Measurements from ENCODE around the gene MRPL21. TPM values are rescaled to one million over a fixed set of nuclear protein-coding genes. Genes with fewer than 3 reads are reported as not detected.

The MRPL21 gene
- polyA plus RNA-seq, 4 donors: 61.4 to 135 (median 99.9) TPM

DNA sequence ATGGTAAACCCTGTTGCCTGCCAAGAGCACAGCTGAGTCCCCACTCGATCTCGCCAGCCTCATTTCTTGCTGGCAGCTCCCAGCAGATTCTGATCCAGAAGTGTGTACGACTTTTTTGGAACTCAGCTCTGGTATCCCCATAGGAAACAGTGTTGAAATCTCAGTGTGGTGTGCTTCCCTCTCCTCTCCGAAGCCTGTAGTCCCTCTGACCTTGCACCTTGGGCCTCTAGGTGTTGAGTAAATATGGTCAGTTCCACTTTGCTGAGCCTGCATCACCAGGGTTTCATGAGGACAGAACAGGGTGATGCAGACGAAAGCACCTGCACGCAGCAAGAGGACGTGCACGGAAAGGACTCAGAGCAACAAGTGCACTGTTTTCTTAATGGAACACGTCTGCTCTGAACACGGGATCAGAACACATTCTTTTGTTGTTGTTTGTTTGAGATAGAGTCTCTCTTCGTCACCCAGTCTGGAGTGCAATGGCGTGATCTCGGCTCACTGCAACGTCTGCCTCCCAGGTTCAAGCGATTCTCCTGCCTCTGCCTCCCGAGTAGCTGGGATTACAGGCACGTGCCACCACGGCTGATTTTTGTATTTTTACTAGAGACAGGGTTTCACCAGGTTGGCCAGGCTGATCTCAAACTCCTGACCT lies 58.2 kb downstream of the MRPL21 start:
- DNase-seq (no peak), FAIRE-seq (no peak)
- WGBS, 3 donors: 75 to 84% (median 83%) methylated on average over 18 of the region's 18 CpGs

DNA sequence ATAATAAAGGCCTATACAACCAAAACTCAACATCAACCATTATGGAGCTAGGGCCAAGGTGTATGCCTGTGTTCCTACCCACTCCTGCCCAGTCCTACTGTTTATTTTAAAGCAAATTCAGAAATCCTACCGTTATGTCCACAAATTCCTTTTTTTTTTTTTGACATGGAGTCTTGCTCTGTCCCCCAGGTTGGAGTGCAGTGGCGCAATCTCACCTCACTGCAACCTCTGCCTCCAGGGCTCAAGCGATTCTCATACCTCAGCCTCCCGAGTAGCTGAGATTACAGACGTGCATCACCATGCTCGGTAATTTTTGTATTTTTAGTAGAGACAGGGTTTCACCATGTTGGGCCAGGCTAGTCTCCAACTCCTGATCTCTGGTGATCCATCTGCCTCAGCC lies 58.8 kb downstream of the MRPL21 start:
- no peak for DNase-seq
- peaks cover 0 to 8% (median 0%) of the 10 kb centered on the region in 3 donors for H3K27me3 ChIP-seq (ENCODE audit: control insufficient read depth in 3 of 3, insufficient read depth in 3 of 3, low read length in 3 of 3)
- no peaks in the 10 kb centered on the region for H3K36me3 ChIP-seq (ENCODE audit: control insufficient read depth in 3 of 3, insufficient read depth in 2 of 3, low read depth in 1 of 3, low read length in 3 of 3)
- H3K4me3 ChIP-seq (ENCODE audit: low read depth in 1 of 3, low read length in 3 of 3): no peak overlapping the region
- no peaks in the 10 kb centered on the region for H3K9me3 ChIP-seq (ENCODE audit: control insufficient read depth in 2 of 2, insufficient read depth in 1 of 2, low read depth in 1 of 2, low read length in 1 of 2)
- 87 to 92% (median 91%) methylated on average over 6 of the region's 6 CpGs for WGBS, 3 donors
- H3K4me1 ChIP-seq (ENCODE audit: control insufficient read depth in 3 of 3, insufficient read depth in 2 of 3, low read depth in 1 of 3, low read length in 2 of 3): peaks cover 2 to 32% (median 3%) of the 10 kb centered on the region in 3 donors
- FAIRE-seq: no peak
- no peak overlapping the region for H3K27ac ChIP-seq (ENCODE audit: low read depth in 1 of 3, low read length in 2 of 3)

More for the DNA sequence above, 58.2 kb downstream of the MRPL21 start:
- H3K9me3 ChIP-seq (ENCODE audit: control insufficient read depth in 2 of 2, insufficient read depth in 1 of 2, low read depth in 1 of 2, low read length in 1 of 2): no peaks in the 10 kb centered on the region
- no peak overlapping the region for H3K4me3 ChIP-seq (ENCODE audit: low read depth in 1 of 3, low read length in 3 of 3)
- no peak overlapping the region for H3K27ac ChIP-seq (ENCODE audit: low read depth in 1 of 3, low read length in 2 of 3)
- peaks cover 2 to 25% (median 3%) of the 10 kb centered on the region in 3 donors for H3K4me1 ChIP-seq (ENCODE audit: control insufficient read depth in 3 of 3, insufficient read depth in 2 of 3, low read depth in 1 of 3, low read length in 2 of 3)
- H3K36me3 ChIP-seq (ENCODE audit: control insufficient read depth in 3 of 3, insufficient read depth in 2 of 3, low read depth in 1 of 3, low read length in 3 of 3): no peaks in the 10 kb centered on the region
- peaks cover 0 to 8% (median 0%) of the 10 kb centered on the region in 3 donors for H3K27me3 ChIP-seq (ENCODE audit: control insufficient read depth in 3 of 3, insufficient read depth in 3 of 3, low read length in 3 of 3)

- Histone ChIP-seq H3K9me3 (ENCODE audit: control insufficient read depth in 2 of 2, insufficient read depth in 1 of 2, low read depth in 1 of 2, low read length in 1 of 2) (no peaks in the 10 kb centered on the region), H3K27me3 (ENCODE audit: control insufficient read depth in 3 of 3, insufficient read depth in 3 of 3, low read length in 3 of 3) (peaks cover 0 to 8% (median 0%) of the 10 kb centered on the region in 3 donors), H3K36me3 (ENCODE audit: control insufficient read depth in 3 of 3, insufficient read depth in 2 of 3, low read depth in 1 of 3, low read length in 3 of 3) (no peaks in the 10 kb centered on the region), H3K4me1 (ENCODE audit: control insufficient read depth in 3 of 3, insufficient read depth in 2 of 3, low read depth in 1 of 3, low read length in 2 of 3) (peaks cover 2 to 36% (median 3%) of the 10 kb centered on the region in 3 donors), H3K27ac (ENCODE audit: low read depth in 1 of 3, low read length in 2 of 3) (peak overlapping the region; percentile 62 to 87 (median 71)), H3K4me3 (ENCODE audit: low read depth in 1 of 3, low read length in 3 of 3) (peak overlapping the region in 1 of 3 donors; percentile 41)
- WGBS, 3 donors: 78 to 85% (median 83%) methylated on average over 3 of the region's 3 CpGs
- DNase-seq: no peak
- no peak for FAIRE-seq
Observed at GRCh38 chr11:68844376-68844775, 59.3 kb downstream of the MRPL21 start.

GRCh38 chr11:68843703-68844312 lies 59.8 kb downstream of the MRPL21 start:
- peak overlapping the region in 2 of 3 donors; percentile 41 to 96 for H3K4me3 ChIP-seq (ENCODE audit: low read depth in 1 of 3, low read length in 3 of 3)
- H3K27ac ChIP-seq (ENCODE audit: low read depth in 1 of 3, low read length in 2 of 3): peak overlapping the region; percentile 62 to 87 (median 71)
- DNase-seq (peak; percentile 90 to 96), FAIRE-seq (no peak)
- H3K4me1 ChIP-seq (ENCODE audit: control insufficient read depth in 3 of 3, insufficient read depth in 2 of 3, low read depth in 1 of 3, low read length in 2 of 3): peaks cover 2 to 38% (median 3%) of the 10 kb centered on the region in 3 donors
- H3K9me3 ChIP-seq (ENCODE audit: control insufficient read depth in 2 of 2, insufficient read depth in 1 of 2, low read depth in 1 of 2, low read length in 1 of 2): no peaks in the 10 kb centered on the region
- 1 to 6% (median 2%) methylated on average over 52 to 54 of the region's 54 CpGs for WGBS, 3 donors
- H3K36me3 ChIP-seq (ENCODE audit: control insufficient read depth in 3 of 3, insufficient read depth in 2 of 3, low read depth in 1 of 3, low read length in 3 of 3): no peaks in the 10 kb centered on the region
- H3K27me3 ChIP-seq (ENCODE audit: control insufficient read depth in 3 of 3, insufficient read depth in 3 of 3, low read length in 3 of 3): peaks cover 0 to 8% (median 0%) of the 10 kb centered on the region in 3 donors

GRCh38 chr11:68843052-68843561 lies 60.5 kb downstream of the MRPL21 start:
- H3K36me3 ChIP-seq (ENCODE audit: control insufficient read depth in 3 of 3, insufficient read depth in 2 of 3, low read depth in 1 of 3, low read length in 3 of 3): peaks cover 0 to under 1% (median 0%) of the 10 kb centered on the region in 3 donors
- peaks cover 0 to 8% (median 0%) of the 10 kb centered on the region in 3 donors for H3K27me3 ChIP-seq (ENCODE audit: control insufficient read depth in 3 of 3, insufficient read depth in 3 of 3, low read length in 3 of 3)
- H3K9me3 ChIP-seq (ENCODE audit: control insufficient read depth in 2 of 2, insufficient read depth in 1 of 2, low read depth in 1 of 2, low read length in 1 of 2): no peaks in the 10 kb centered on the region
- 5 to 8% (median 6%) methylated on average over 23 of the region's 23 CpGs for WGBS, 3 donors
- DNase-seq: peak; percentile 59 to 62
- H3K27ac ChIP-seq (ENCODE audit: low read depth in 1 of 3, low read length in 2 of 3): peak overlapping the region; percentile 62 to 87 (median 71)
- peaks cover 2 to 45% (median 9%) of the 10 kb centered on the region in 3 donors for H3K4me1 ChIP-seq (ENCODE audit: control insufficient read depth in 3 of 3, insufficient read depth in 2 of 3, low read depth in 1 of 3, low read length in 2 of 3)
- H3K4me3 ChIP-seq (ENCODE audit: low read depth in 1 of 3, low read length in 3 of 3): peak overlapping the region; percentile 22 to 96 (median 41)
- no peak for FAIRE-seq

DNA sequence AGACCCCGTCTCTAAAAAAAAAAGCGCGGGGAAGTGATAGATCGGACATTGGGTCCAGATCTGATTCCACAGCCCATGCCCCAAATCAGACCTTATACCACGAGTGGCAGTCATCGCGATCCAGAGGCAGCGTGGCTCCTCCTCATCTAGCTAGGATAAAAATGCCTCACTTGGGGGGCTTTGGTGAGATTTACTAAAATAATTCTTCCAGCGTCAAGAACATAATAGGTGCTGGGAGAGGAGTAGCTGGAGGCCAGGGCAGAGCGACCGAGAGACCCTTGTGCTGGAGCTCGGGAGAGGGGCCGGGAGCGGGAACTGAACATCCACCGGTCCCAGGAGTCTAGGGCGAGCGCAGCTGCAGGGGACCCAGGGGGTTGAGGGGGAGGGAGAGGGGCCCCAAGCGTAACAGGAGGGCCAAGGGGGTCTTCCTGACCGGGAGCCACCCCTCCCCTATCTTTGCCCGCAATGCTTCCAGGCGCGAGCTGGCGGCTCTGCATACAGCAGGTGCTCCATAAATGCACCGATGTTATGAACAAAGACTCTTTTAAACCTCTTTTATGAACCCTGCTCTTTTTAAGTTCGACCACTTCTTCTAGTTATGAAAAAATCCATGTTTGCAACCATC lies 61.1 kb downstream of the MRPL21 start:
- Histone ChIP-seq H3K4me3 (ENCODE audit: low read depth in 1 of 3, low read length in 3 of 3) (peak overlapping the region; percentile 22 to 96 (median 49)), H3K36me3 (ENCODE audit: control insufficient read depth in 3 of 3, insufficient read depth in 2 of 3, low read depth in 1 of 3, low read length in 3 of 3) (peaks cover 0 to 6% (median 0%) of the 10 kb centered on the region in 3 donors), H3K27ac (ENCODE audit: low read depth in 1 of 3, low read length in 2 of 3) (peak overlapping the region; percentile 62 to 97 (median 71)), H3K27me3 (ENCODE audit: control insufficient read depth in 3 of 3, insufficient read depth in 3 of 3, low read length in 3 of 3) (peaks cover 0 to 8% (median 0%) of the 10 kb centered on the region in 3 donors), H3K9me3 (ENCODE audit: control insufficient read depth in 2 of 2, insufficient read depth in 1 of 2, low read depth in 1 of 2, low read length in 1 of 2) (no peaks in the 10 kb centered on the region), H3K4me1 (ENCODE audit: control insufficient read depth in 3 of 3, insufficient read depth in 2 of 3, low read depth in 1 of 3, low read length in 2 of 3) (peaks cover 8 to 51% (median 14%) of the 10 kb centered on the region in 3 donors)
- 29 to 36% (median 32%) methylated on average over 24 to 25 of the region's 25 CpGs for WGBS, 3 donors
- DNase-seq (no peak), FAIRE-seq (no peak)

- WGBS, 3 donors: 4 to 6% (median 4%) methylated on average over 56 to 82 of the region's 82 CpGs
- no peak for FAIRE-seq
- H3K9me3 ChIP-seq (ENCODE audit: control insufficient read depth in 2 of 2, insufficient read depth in 1 of 2, low read depth in 1 of 2, low read length in 1 of 2): no peaks in the 10 kb centered on the region
- H3K27me3 ChIP-seq (ENCODE audit: control insufficient read depth in 3 of 3, insufficient read depth in 3 of 3, low read length in 3 of 3): peaks cover 0 to 8% (median 0%) of the 10 kb centered on the region in 3 donors
- peak within 1 kb of the TSS; percentile 86 to 99 (median 97) for H3K27ac ChIP-seq (ENCODE audit: low read depth in 1 of 3, low read length in 2 of 3)
- peaks cover 10 to 55% (median 20%) of the 10 kb centered on the region in 3 donors for H3K4me1 ChIP-seq (ENCODE audit: control insufficient read depth in 3 of 3, insufficient read depth in 2 of 3, low read depth in 1 of 3, low read length in 2 of 3)
- peak within 1 kb of the TSS; percentile 73 to 96 (median 91) for H3K4me3 ChIP-seq (ENCODE audit: low read depth in 1 of 3, low read length in 3 of 3)
- DNase-seq: peak; percentile 84 to 89
- H3K36me3 ChIP-seq (ENCODE audit: control insufficient read depth in 3 of 3, insufficient read depth in 2 of 3, low read depth in 1 of 3, low read length in 3 of 3): peaks cover 0 to 13% (median 0%) of the 10 kb centered on the region in 3 donors
Observed at GRCh38 chr11:68841718-68842426, 61.8 kb downstream of the MRPL21 start, which contains the start of gene CPT1A. Gene CPT1A (minus strand): TSS chr11:68841916. CDS start chr11:68815474, 26,442 bp downstream.

All from small intestine (tissue), 7 donors.